ENCODE measurements around the gene LTB. TPM values are rescaled to one million over a fixed set of nuclear protein-coding genes. Genes with fewer than 3 reads are reported as not detected.

The LTB gene
- total and polyA plus RNA-seq, 9 of the 15 experiments (the other 6 are each of a cell fraction or from before 2014, with no cell fraction given), result 0.07 to 0.51 TPM; not detected in 7

GRCh38 chr6:31620586-31621319 is 38.5 kb upstream of the LTB start, which contains the start of gene PRRC2A (continued):
- TF ChIP-seq OTX1 (CRISPR knock-in tag; IDR thresholded peaks at IDR 0.05) (peak; percentile 51; the same call in 1 of the 2 replicates), ZBTB11 (CRISPR knock-in tag; IDR thresholded peaks at IDR 0.05) (peak in 2 of 3 experiments; percentile 18 to 79; a peak in 2 of 6 replicates), MYNN (IDR thresholded peaks at IDR 0.05) (0 out of 2 replicates have a peak, but pooled peaks have one; percentile 13), MYNN (CRISPR knock-in tag; IDR thresholded peaks at IDR 0.05) (no peak), TAF1 (IDR thresholded peaks at IDR 0.05; ENCODE audit: control insufficient read depth, extremely low read depth, insufficient read depth, low read length, severe bottlenecking) (peak; percentile 98), EP300 (IDR thresholded peaks at IDR 0.05; ENCODE audit: low read length) (peak; percentile 3; the same call in 1 of the 2 replicates), ELF2 (CRISPR knock-in tag; IDR thresholded peaks at IDR 0.05) (0 out of 2 replicates have a peak, but pooled peaks have one; percentile 20), TEAD4 (IDR thresholded peaks at IDR 0.05; ENCODE audit: low read length) (peak; percentile 26; the same call in 1 of the 2 replicates), TEAD4 (CRISPR knock-in tag; IDR thresholded peaks at IDR 0.05; ENCODE audit: borderline replicate concordance) (0 out of 2 replicates have a peak, but pooled peaks have one; percentile 38), MTA3 (IDR thresholded peaks at IDR 0.05; ENCODE audit: borderline replicate concordance) (no peak; the same call in 1 of the 2 replicates), ZFX (CRISPR knock-in tag; IDR thresholded peaks at IDR 0.05) (peak; percentile 93), ZNF232 (CRISPR knock-in tag; IDR thresholded peaks at IDR 0.05) (no peak; the same call in 1 of the 2 replicates), GMEB1 (CRISPR knock-in tag; IDR thresholded peaks at IDR 0.05) (peak; percentile 38; the same call in 1 of the 2 replicates), CHD2 (IDR thresholded peaks at IDR 0.05; ENCODE audit: low read depth, low read length) (peak; percentile 59), NR4A1 (CRISPR knock-in tag; IDR thresholded peaks at IDR 0.05) (no peak), NR4A1 (tag; IDR thresholded peaks at IDR 0.05) (peak; percentile 49; the same call in 1 of the 2 replicates), CHCHD3 (CRISPR knock-in tag; IDR thresholded peaks at IDR 0.05) (no peak), HNRNPK (IDR thresholded peaks at IDR 0.05; ENCODE audit: low read depth, low read length, poor library complexity, severe bottlenecking) (no peak), ZNF134 (CRISPR knock-in tag; conservative IDR thresholded peaks at IDR 0.05) (peak; percentile 72), KAT7 (CRISPR knock-in tag; IDR thresholded peaks at IDR 0.05; ENCODE audit: borderline replicate concordance) (peak; percentile 78), ZNF316 (IDR thresholded peaks at IDR 0.05) (0 out of 2 replicates have a peak, but pooled peaks have one; percentile 23), MCM3 (IDR thresholded peaks at IDR 0.05) (no peak), MYBL2 (IDR thresholded peaks at IDR 0.05; ENCODE audit: low read depth) (no peak), MYBL2 (CRISPR knock-in tag; IDR thresholded peaks at IDR 0.05; ENCODE audit: borderline replicate concordance) (no peak)

Data from K562 (cell line).